ENCODE results near the gene CETN2. TPM values are rescaled to one million over a fixed set of nuclear protein-coding genes. Genes with fewer than 3 reads are reported as not detected.
A peak's percentile ranks its signal among the peaks of the same experiment; 100 is the strongest.

The CETN2 gene
- 21.3 TPM for polyA plus RNA-seq

- H3K27ac Mint-ChIP-seq: peak within 1 kb of the TSS; percentile 47 to 97 (median 85)
- H3K4me1 Mint-ChIP-seq: peaks cover 0 to 17% (median 11%) of the 10 kb centered on the region in 3 donors
- H3K4me3 Mint-ChIP-seq: peak within 1 kb of the TSS; percentile 86 to 95 (median 94)
- no peaks in the 10 kb centered on the region for H3K27me3 Mint-ChIP-seq
- H3K9me3 Mint-ChIP-seq: no peaks in the 10 kb centered on the region
- H3K36me3 Mint-ChIP-seq: no peaks in the 10 kb centered on the region
These were observed at the start of gene CETN2, which contains the start of gene NSDHL for GRCh38 chrX:152830312-152831305. Gene CETN2 (minus strand): TSS chrX:152830757. CDS start chrX:152830710, 47 bp downstream. Gene NSDHL (plus strand): TSS chrX:152831063. CDS start chrX:152846325, 15,262 bp downstream.

GRCh38 chrX:152878976-152879755 is 48.6 kb upstream of the CETN2 start:
- Mint-ChIP-seq H3K36me3 (no peaks in the 10 kb centered on the region), H3K4me3 (peak overlapping the region in 1 of 4 donors; percentile 32), H3K27ac (no peak overlapping the region), H3K4me1 (peaks cover 0 to 2% (median 0%) of the 10 kb centered on the region in 3 donors), H3K27me3 (peaks cover 14% of the 10 kb centered on the region), H3K9me3 (peaks cover 0 to 3% (median 0%) of the 10 kb centered on the region in 3 donors)

- H3K4me1 Mint-ChIP-seq: peaks cover 0 to 2% (median 0%) of the 10 kb centered on the region in 3 donors
- H3K36me3 Mint-ChIP-seq: no peaks in the 10 kb centered on the region
- H3K27ac Mint-ChIP-seq: peak overlapping the region in 1 of 3 donors; percentile 57
- H3K4me3 Mint-ChIP-seq: no peak overlapping the region
- peaks cover 0 to 3% (median 0%) of the 10 kb centered on the region in 3 donors for H3K9me3 Mint-ChIP-seq
- H3K27me3 Mint-ChIP-seq: peaks cover 14% of the 10 kb centered on the region
These were observed 46.6 kb upstream of the CETN2 start for GRCh38 chrX:152876931-152877840.

- H3K4me1 Mint-ChIP-seq: peaks cover 0 to 2% (median 0%) of the 10 kb centered on the region in 3 donors
- H3K27ac Mint-ChIP-seq: no peak overlapping the region
- peaks cover 10% of the 10 kb centered on the region for H3K36me3 Mint-ChIP-seq
- peaks cover 0 to 1% (median 0%) of the 10 kb centered on the region in 3 donors for H3K9me3 Mint-ChIP-seq
- H3K4me3 Mint-ChIP-seq: no peak overlapping the region
- peaks cover 9% of the 10 kb centered on the region for H3K27me3 Mint-ChIP-seq
These were observed 42.8 kb upstream of the CETN2 start for GRCh38 chrX:152873361-152873760.

GRCh38 chrX:152872522-152872921 is 42.0 kb upstream of the CETN2 start:
- H3K9me3 Mint-ChIP-seq: peaks cover 0 to 1% (median 0%) of the 10 kb centered on the region in 3 donors
- peaks cover 5% of the 10 kb centered on the region for H3K27me3 Mint-ChIP-seq
- H3K4me1 Mint-ChIP-seq: peaks cover 0 to 2% (median 0%) of the 10 kb centered on the region in 3 donors
- peaks cover 10% of the 10 kb centered on the region for H3K36me3 Mint-ChIP-seq
- H3K4me3 Mint-ChIP-seq: no peak overlapping the region
- no peak overlapping the region for H3K27ac Mint-ChIP-seq

GRCh38 chrX:152871260-152871659 is 40.7 kb upstream of the CETN2 start:
- peaks cover 0 to 1% (median 0%) of the 10 kb centered on the region in 3 donors for H3K9me3 Mint-ChIP-seq
- H3K4me3 Mint-ChIP-seq: peak overlapping the region in 1 of 4 donors; percentile 28
- peaks cover 0 to 2% (median 0%) of the 10 kb centered on the region in 3 donors for H3K4me1 Mint-ChIP-seq
- H3K36me3 Mint-ChIP-seq: peaks cover 10% of the 10 kb centered on the region
- H3K27me3 Mint-ChIP-seq: peaks cover 5% of the 10 kb centered on the region
- H3K27ac Mint-ChIP-seq: no peak overlapping the region

- Mint-ChIP-seq H3K27ac (peak overlapping the region in 1 of 3 donors; percentile 32), H3K27me3 (no peaks in the 10 kb centered on the region), H3K4me1 (peaks cover 0 to 2% (median 0%) of the 10 kb centered on the region in 3 donors), H3K36me3 (peaks cover 10% of the 10 kb centered on the region), H3K9me3 (peaks cover 0 to 1% (median 0%) of the 10 kb centered on the region in 3 donors), H3K4me3 (no peak overlapping the region)
These were observed 39.4 kb upstream of the CETN2 start for GRCh38 chrX:152869972-152870371.

GRCh38 chrX:152866386-152866785 is 35.8 kb upstream of the CETN2 start:
- Mint-ChIP-seq H3K27ac (no peak overlapping the region), H3K4me3 (no peak overlapping the region), H3K4me1 (no peaks in the 10 kb centered on the region), H3K27me3 (no peaks in the 10 kb centered on the region), H3K9me3 (peaks cover 0 to 1% (median 0%) of the 10 kb centered on the region in 3 donors), H3K36me3 (peaks cover 12% of the 10 kb centered on the region)

- H3K4me1 Mint-ChIP-seq: no peaks in the 10 kb centered on the region
- peaks cover 12% of the 10 kb centered on the region for H3K36me3 Mint-ChIP-seq
- H3K9me3 Mint-ChIP-seq: no peaks in the 10 kb centered on the region
- no peaks in the 10 kb centered on the region for H3K27me3 Mint-ChIP-seq
- H3K27ac Mint-ChIP-seq: no peak overlapping the region
- H3K4me3 Mint-ChIP-seq: no peak overlapping the region
These were observed 34.8 kb upstream of the CETN2 start for GRCh38 chrX:152865232-152865920.

- no peak overlapping the region for H3K4me3 Mint-ChIP-seq
- no peak overlapping the region for H3K27ac Mint-ChIP-seq
- no peaks in the 10 kb centered on the region for H3K9me3 Mint-ChIP-seq
- no peaks in the 10 kb centered on the region for H3K27me3 Mint-ChIP-seq
- H3K4me1 Mint-ChIP-seq: no peaks in the 10 kb centered on the region
- peaks cover 3% of the 10 kb centered on the region for H3K36me3 Mint-ChIP-seq
These were observed 31.3 kb upstream of the CETN2 start for GRCh38 chrX:152861826-152862225.

- Mint-ChIP-seq H3K36me3 (peaks cover 3% of the 10 kb centered on the region), H3K27me3 (no peaks in the 10 kb centered on the region), H3K27ac (no peak overlapping the region)
These were observed 30.6 kb upstream of the CETN2 start for GRCh38 chrX:152861116-152861515.

GRCh38 chrX:152853986-152854385 is 23.4 kb upstream of the CETN2 start:
- Mint-ChIP-seq H3K4me1 (no peaks in the 10 kb centered on the region), H3K27me3 (no peaks in the 10 kb centered on the region), H3K4me3 (no peak overlapping the region), H3K36me3 (peaks cover 5% of the 10 kb centered on the region), H3K27ac (no peak overlapping the region), H3K9me3 (peaks cover 0 to 2% (median 0%) of the 10 kb centered on the region in 3 donors)

More at GRCh38 chrX:152861116-152861515, 30.6 kb upstream of the CETN2 start:
- no peaks in the 10 kb centered on the region for H3K9me3 Mint-ChIP-seq
- H3K4me3 Mint-ChIP-seq: no peak overlapping the region
- H3K4me1 Mint-ChIP-seq: no peaks in the 10 kb centered on the region

GRCh38 chrX:152850465-152850864 is 19.9 kb upstream of the CETN2 start:
- no peak overlapping the region for H3K27ac Mint-ChIP-seq
- H3K9me3 Mint-ChIP-seq: peaks cover 0 to 2% (median 0%) of the 10 kb centered on the region in 3 donors
- H3K36me3 Mint-ChIP-seq: peaks cover 5% of the 10 kb centered on the region
- no peaks in the 10 kb centered on the region for H3K27me3 Mint-ChIP-seq
- H3K4me1 Mint-ChIP-seq: no peaks in the 10 kb centered on the region
- H3K4me3 Mint-ChIP-seq: no peak overlapping the region

Measured in IgD-negative memory B cell (primary cell).